ENCODE results near the gene MGAT3. TPM values are rescaled to one million over a fixed set of nuclear protein-coding genes. Genes with fewer than 3 reads are reported as not detected.

Gene MGAT3
- polyA plus RNA-seq, 1 experiment = 0.10 TPM

GRCh38 chr22:39522567-39523300, 65.9 kb downstream of the MGAT3 start:
- H3K27me3 ChIP-seq (ENCODE audit: control insufficient read depth, insufficient read depth, low read length) = no peaks in the 10 kb centered on the region
- ChIA-PET CTCF (no interaction called here), POLR2A (interaction anchor here (1.0 to 2.3 kb wide), 9 partner anchors 10 to 522 kb away, joined by 3 to 29 read pairs (median 6); partner anchors contain the start of genes MIEF1, RPL3 and RPS19BP1)
- peaks cover 4% of the 10 kb centered on the region; the same call in 1 of the 2 replicates for H3K9me3 ChIP-seq (ENCODE audit: control insufficient read depth, insufficient read depth, low read length)
- peak overlapping the region; percentile 87 for H3K4me3 ChIP-seq (ENCODE audit: low read depth, low read length)
- H3K27ac ChIP-seq (ENCODE audit: low read depth, low read length) = peak overlapping the region; percentile 49
- no peak for DNase-seq (ENCODE audit: low read depth, low spot score)
- no peak for TF ChIP-seq CTCF (IDR thresholded peaks at IDR 0.05; ENCODE audit: low read depth, low read length)

- TF ChIP-seq CTCF (IDR thresholded peaks at IDR 0.05; ENCODE audit: low read depth, low read length) = no peak
- ChIA-PET CTCF (interaction anchor here (1.2 to 2.0 kb wide), 2 partner anchors 10 to 30 kb away, joined by 5 to 6 read pairs; no protein-coding TSS in a partner anchor), POLR2A (interaction anchor here (0.6 to 2.3 kb wide), 11 partner anchors 8 to 653 kb away, joined by 3 to 29 read pairs (median 4); partner anchors contain the start of genes RPL3, RPS19BP1, TAB1 and TNRC6B)
- DNase-seq (ENCODE audit: low read depth, low spot score) = no peak
- peak overlapping the region; percentile 21 for H3K27ac ChIP-seq (ENCODE audit: low read depth, low read length)
- H3K9me3 ChIP-seq (ENCODE audit: control insufficient read depth, insufficient read depth, low read length) = peaks cover 4% of the 10 kb centered on the region; the same call in 1 of the 2 replicates
- H3K4me3 ChIP-seq (ENCODE audit: low read depth, low read length) = no peak overlapping the region
- H3K27me3 ChIP-seq (ENCODE audit: control insufficient read depth, insufficient read depth, low read length) = no peaks in the 10 kb centered on the region
These were observed 67.4 kb downstream of the MGAT3 start for GRCh38 chr22:39524089-39524752.

GRCh38 chr22:39524753-39525657, 68.2 kb downstream of the MGAT3 start:
- no peak for TF ChIP-seq CTCF (IDR thresholded peaks at IDR 0.05; ENCODE audit: low read depth, low read length)
- POLR2A ChIA-PET = interaction anchor here (0.6 to 1.8 kb wide), 6 partner anchors 8 to 653 kb away, joined by 3 to 6 read pairs (median 4); partner anchors contain the start of genes RPL3, RPS19BP1, TAB1 and TNRC6B
- DNase-seq (ENCODE audit: low read depth, low spot score) = no peak
- H3K4me3 ChIP-seq (ENCODE audit: low read depth, low read length) = no peak overlapping the region
- CTCF ChIA-PET = interaction anchor here (1.2 to 2.0 kb wide), 2 partner anchors 10 to 31 kb away, joined by 5 to 6 read pairs; no protein-coding TSS in a partner anchor
- H3K27me3 ChIP-seq (ENCODE audit: control insufficient read depth, insufficient read depth, low read length) = no peaks in the 10 kb centered on the region
- H3K9me3 ChIP-seq (ENCODE audit: control insufficient read depth, insufficient read depth, low read length) = peaks cover 4% of the 10 kb centered on the region; the same call in 1 of the 2 replicates
- H3K27ac ChIP-seq (ENCODE audit: low read depth, low read length) = peak overlapping the region; percentile 39

GRCh38 chr22:39525658-39525975, 68.8 kb downstream of the MGAT3 start:
- H3K9me3 ChIP-seq (ENCODE audit: control insufficient read depth, insufficient read depth, low read length) = peaks cover 2% of the 10 kb centered on the region; the same call in 1 of the 2 replicates
- H3K4me3 ChIP-seq (ENCODE audit: low read depth, low read length) = no peak overlapping the region
- no peak for DNase-seq (ENCODE audit: low read depth, low spot score)
- H3K27ac ChIP-seq (ENCODE audit: low read depth, low read length) = no peak overlapping the region
- ChIA-PET POLR2A (interaction anchor here (1.7 to 1.8 kb wide), 2 partner anchors 126 to 206 kb away, joined by 5 to 6 read pairs; partner anchors contain the start of genes RPL3 and TAB1), CTCF (interaction anchor here (2.0 kb wide), 1 partner anchor 32 kb away, joined by 6 read pairs; no protein-coding TSS in a partner anchor)
- H3K27me3 ChIP-seq (ENCODE audit: control insufficient read depth, insufficient read depth, low read length) = no peaks in the 10 kb centered on the region
- no peak for TF ChIP-seq CTCF (IDR thresholded peaks at IDR 0.05; ENCODE audit: low read depth, low read length)
